ENCODE results near the gene SMIM13. TPM values are rescaled to one million over a fixed set of nuclear protein-coding genes. Genes with fewer than 3 reads are reported as not detected.

The SMIM13 gene
- total RNA-seq, 4 donors from 2014 or later: 5.3 to 7.8 (median 7.1) TPM

- Histone ChIP-seq H3K9me3 (no peaks in the 10 kb centered on the region), H3K27ac (no peak overlapping the region), H3K4me1 (no peaks in the 10 kb centered on the region), H3K4me3 (replicated peaks in 1 of 3) (no peak overlapping the region), H3K36me3 (no peaks in the 10 kb centered on the region), H3K27me3 (no peaks in the 10 kb centered on the region)
- WGBS, 2 donors: 96 to 97% methylated on average over 4 of the region's 4 CpGs
- intact Hi-C loops (cut with DNase I): no loop called here
- no peak for DNase-seq
- no peak for TF ChIP-seq POLR2A (IDR thresholded peaks at IDR 0.05)
- TF ChIP-seq CTCF (IDR thresholded peaks at IDR 0.05): no peak
Observed at GRCh38 chr6:11078266-11078665, 15.4 kb upstream of the SMIM13 start.

- H3K27me3 ChIP-seq: no peaks in the 10 kb centered on the region
- no peak for DNase-seq
- H3K36me3 ChIP-seq: no peaks in the 10 kb centered on the region
- H3K4me3 ChIP-seq (replicated peaks in 1 of 3): no peak overlapping the region
- no peaks in the 10 kb centered on the region for H3K9me3 ChIP-seq
- no peaks in the 10 kb centered on the region for H3K4me1 ChIP-seq
- no peak overlapping the region for H3K27ac ChIP-seq
- intact Hi-C loops (cut with DNase I): no loop called here
- TF ChIP-seq CTCF (IDR thresholded peaks at IDR 0.05) (no peak), POLR2A (IDR thresholded peaks at IDR 0.05) (no peak)
- whole genome bisulfite sequencing, 2 donors: 63 to 80% methylated on average over 3 of the region's 3 CpGs
Observed at GRCh38 chr6:11080296-11080695, 13.3 kb upstream of the SMIM13 start.

- TF ChIP-seq CTCF (IDR thresholded peaks at IDR 0.05) (no peak), POLR2A (IDR thresholded peaks at IDR 0.05) (no peak)
- DNase-seq: no peak
- intact Hi-C loops (cut with DNase I): no loop called here
- WGBS, 2 donors: 81% methylated on average over 4 of the region's 4 CpGs
- Histone ChIP-seq H3K27ac (no peak overlapping the region), H3K27me3 (no peaks in the 10 kb centered on the region), H3K4me1 (no peaks in the 10 kb centered on the region), H3K4me3 (replicated peaks in 1 of 3) (no peak overlapping the region), H3K9me3 (no peaks in the 10 kb centered on the region), H3K36me3 (no peaks in the 10 kb centered on the region)
Observed at GRCh38 chr6:11083491-11083890, 10.1 kb upstream of the SMIM13 start.

- intact Hi-C loops (cut with DNase I): no loop called here
- 84 to 89% methylated on average over 5 of the region's 5 CpGs for WGBS, 2 donors
Observed at GRCh38 chr6:11083956-11084355, 9.7 kb upstream of the SMIM13 start.

More at GRCh38 chr6:11083956-11084355, 9.7 kb upstream of the SMIM13 start:
- Histone ChIP-seq H3K36me3 (no peaks in the 10 kb centered on the region), H3K4me3 (replicated peaks in 1 of 3) (no peak overlapping the region), H3K27ac (no peak overlapping the region), H3K9me3 (no peaks in the 10 kb centered on the region), H3K4me1 (no peaks in the 10 kb centered on the region), H3K27me3 (no peaks in the 10 kb centered on the region)
- TF ChIP-seq CTCF (IDR thresholded peaks at IDR 0.05) (no peak), POLR2A (IDR thresholded peaks at IDR 0.05) (no peak)
- DNase-seq: no peak
